ENCODE results near the gene PLXNA4. TPM values are rescaled to one million over a fixed set of nuclear protein-coding genes. Genes with fewer than 3 reads are reported as not detected.

Gene PLXNA4
- total RNA-seq, 1 donor from 2014 or later: 2.1 TPM

DNA sequence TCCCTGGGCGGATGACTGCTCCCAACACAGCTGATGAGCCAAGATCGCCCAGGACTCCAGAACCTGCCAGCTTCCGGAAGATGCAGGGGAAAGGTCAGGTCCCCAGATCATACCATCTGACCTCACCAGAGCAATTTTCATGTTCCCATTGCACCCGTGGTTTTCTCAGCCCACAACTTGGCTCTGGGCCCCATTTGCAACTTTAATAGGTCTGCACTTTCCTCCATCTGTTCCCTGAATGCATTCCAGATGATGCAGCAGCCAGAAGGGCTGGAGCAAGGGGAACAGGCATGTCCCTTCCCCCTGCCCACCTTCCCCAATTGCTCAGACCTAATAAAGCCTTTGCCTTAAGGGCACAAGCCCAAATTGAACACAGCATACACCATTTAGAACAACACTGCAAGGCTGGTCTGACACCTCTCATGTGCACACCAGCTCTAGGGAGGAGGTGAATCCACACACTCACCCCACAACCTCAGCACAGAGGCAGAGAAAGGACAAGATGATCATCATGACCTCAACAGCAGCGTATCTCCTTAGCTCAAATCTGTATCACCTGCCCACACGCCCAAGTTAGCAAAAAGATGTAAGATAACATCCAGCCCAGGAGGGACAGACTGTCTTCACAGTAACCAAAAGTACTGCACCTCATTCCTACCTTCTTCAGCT lies 87.5 kb downstream of the PLXNA4 start:
- H3K9ac ChIP-seq (ENCODE audit: low read depth in 1 of 3, low read length in 3 of 3): no peak overlapping the region
- H3K36me3 ChIP-seq (ENCODE audit: control insufficient read depth in 3 of 3, insufficient read depth in 3 of 3, low read length in 3 of 3): peaks cover 0 to 2% (median 0%) of the 10 kb centered on the region in 3 donors
- peaks cover 0 to 5% (median 2%) of the 10 kb centered on the region in 3 donors for H3K4me1 ChIP-seq (ENCODE audit: control insufficient read depth in 3 of 3, insufficient read depth in 3 of 3, low read length in 3 of 3)
- H3K9me3 ChIP-seq (ENCODE audit: control insufficient read depth in 3 of 3, low read length in 3 of 3): no peaks in the 10 kb centered on the region
- peaks cover 0 to 15% (median 6%) of the 10 kb centered on the region in 3 donors for H3K27me3 ChIP-seq (ENCODE audit: control insufficient read depth in 3 of 3, insufficient read depth in 3 of 3, low read length in 3 of 3)
- H3K4me3 ChIP-seq (ENCODE audit: low read length in 3 of 3): no peak overlapping the region
- no peak overlapping the region for H3K27ac ChIP-seq (ENCODE audit: low read depth, low read length)

DNA sequence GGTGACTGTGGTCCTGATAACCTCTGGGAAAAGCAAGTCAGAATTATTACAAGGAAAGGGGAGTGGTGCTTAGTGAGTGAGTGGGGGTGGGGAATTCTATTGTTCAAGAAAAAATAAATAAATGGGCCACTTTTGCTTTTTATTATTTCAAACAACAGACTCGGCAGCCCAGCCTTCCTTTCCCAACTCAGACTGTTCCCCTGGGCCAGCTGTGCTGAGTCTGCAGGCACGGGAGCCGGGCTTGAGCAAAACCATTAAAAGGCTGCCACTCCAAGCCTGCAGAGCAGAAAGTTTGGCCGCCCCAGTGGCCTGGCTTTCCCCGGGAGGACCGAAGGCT lies 90.0 kb downstream of the PLXNA4 start:
- H3K9me3 ChIP-seq (ENCODE audit: control insufficient read depth in 3 of 3, low read length in 3 of 3): no peaks in the 10 kb centered on the region
- H3K36me3 ChIP-seq (ENCODE audit: control insufficient read depth in 3 of 3, insufficient read depth in 3 of 3, low read length in 3 of 3): peaks cover 0 to 2% (median 0%) of the 10 kb centered on the region in 3 donors
- peaks cover 0 to 5% (median 2%) of the 10 kb centered on the region in 3 donors for H3K4me1 ChIP-seq (ENCODE audit: control insufficient read depth in 3 of 3, insufficient read depth in 3 of 3, low read length in 3 of 3)
- no peak overlapping the region for H3K9ac ChIP-seq (ENCODE audit: low read depth in 1 of 3, low read length in 3 of 3)
- no peak overlapping the region for H3K4me3 ChIP-seq (ENCODE audit: low read length in 3 of 3)
- H3K27ac ChIP-seq (ENCODE audit: low read depth, low read length): no peak overlapping the region
- peaks cover 0 to 17% (median 6%) of the 10 kb centered on the region in 3 donors for H3K27me3 ChIP-seq (ENCODE audit: control insufficient read depth in 3 of 3, insufficient read depth in 3 of 3, low read length in 3 of 3)

DNA sequence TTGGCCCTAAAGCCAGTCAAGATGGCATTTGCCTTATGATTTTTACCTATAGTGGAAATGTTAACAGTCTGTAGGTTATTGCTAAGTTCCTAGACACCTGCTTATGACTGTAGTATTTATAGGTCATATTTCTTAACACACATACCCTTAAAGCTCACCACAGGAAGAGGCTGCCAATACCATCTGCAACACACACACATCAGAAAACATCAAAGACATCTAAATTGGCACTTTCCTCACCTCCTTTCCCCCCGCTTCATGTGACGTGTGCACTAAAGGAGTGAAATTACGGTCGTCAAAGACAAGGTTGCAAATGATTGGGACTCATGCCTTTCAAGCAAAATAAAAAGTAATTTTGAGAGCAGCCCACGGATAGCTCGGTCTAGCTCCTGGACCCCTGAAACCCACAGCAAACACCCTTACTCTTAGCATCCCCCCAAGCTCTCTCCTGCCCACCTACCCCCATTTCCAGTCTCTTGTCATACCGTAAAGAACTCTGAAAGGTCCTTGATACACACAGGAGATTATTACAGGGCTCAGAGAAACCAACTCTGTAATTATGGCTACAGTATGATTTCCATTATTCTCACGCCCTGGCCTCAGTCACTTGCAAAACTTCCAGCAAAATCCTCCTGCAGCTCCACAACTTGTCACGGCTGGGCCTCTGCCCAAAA lies 90.5 kb downstream of the PLXNA4 start:
- Histone ChIP-seq H3K9me3 (ENCODE audit: control insufficient read depth in 3 of 3, low read length in 3 of 3) (no peaks in the 10 kb centered on the region), H3K4me1 (ENCODE audit: control insufficient read depth in 3 of 3, insufficient read depth in 3 of 3, low read length in 3 of 3) (peaks cover 0 to 5% (median 2%) of the 10 kb centered on the region in 3 donors), H3K4me3 (ENCODE audit: low read length in 3 of 3) (no peak overlapping the region), H3K9ac (ENCODE audit: low read depth in 1 of 3, low read length in 3 of 3) (no peak overlapping the region), H3K27ac (ENCODE audit: low read depth, low read length) (no peak overlapping the region), H3K36me3 (ENCODE audit: control insufficient read depth in 3 of 3, insufficient read depth in 3 of 3, low read length in 3 of 3) (peaks cover 0 to 2% (median 0%) of the 10 kb centered on the region in 3 donors), H3K27me3 (ENCODE audit: control insufficient read depth in 3 of 3, insufficient read depth in 3 of 3, low read length in 3 of 3) (peaks cover 0 to 17% (median 6%) of the 10 kb centered on the region in 3 donors)

DNA sequence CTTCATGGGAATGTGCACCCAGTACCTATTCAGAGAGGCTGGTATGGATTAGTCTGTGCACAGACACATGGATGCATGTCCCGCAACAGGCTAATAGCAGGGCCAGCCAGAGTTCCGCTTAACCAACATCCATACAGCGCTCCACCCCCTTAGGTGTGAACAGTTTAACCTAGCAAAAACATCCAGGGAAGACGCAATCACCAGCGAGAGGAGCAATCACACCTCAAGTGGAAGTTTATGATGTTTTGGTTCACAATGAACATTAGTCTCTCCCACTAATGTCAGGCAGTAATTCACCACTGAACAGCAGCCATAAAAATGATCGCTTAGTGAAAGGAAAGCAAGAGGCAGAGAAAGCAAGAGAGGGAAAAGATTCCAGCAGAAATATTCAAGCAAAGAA lies 91.1 kb downstream of the PLXNA4 start:
- no peak overlapping the region for H3K27ac ChIP-seq (ENCODE audit: low read depth, low read length)
- H3K4me1 ChIP-seq (ENCODE audit: control insufficient read depth in 3 of 3, insufficient read depth in 3 of 3, low read length in 3 of 3): peaks cover 0 to 5% (median 2%) of the 10 kb centered on the region in 3 donors
- H3K9me3 ChIP-seq (ENCODE audit: control insufficient read depth in 3 of 3, low read length in 3 of 3): no peaks in the 10 kb centered on the region
- H3K36me3 ChIP-seq (ENCODE audit: control insufficient read depth in 3 of 3, insufficient read depth in 3 of 3, low read length in 3 of 3): peaks cover 0 to 2% (median 0%) of the 10 kb centered on the region in 3 donors
- H3K4me3 ChIP-seq (ENCODE audit: low read length in 3 of 3): no peak overlapping the region
- no peak overlapping the region for H3K9ac ChIP-seq (ENCODE audit: low read depth in 1 of 3, low read length in 3 of 3)
- H3K27me3 ChIP-seq (ENCODE audit: control insufficient read depth in 3 of 3, insufficient read depth in 3 of 3, low read length in 3 of 3): peaks cover 0 to 17% (median 6%) of the 10 kb centered on the region in 3 donors

DNA sequence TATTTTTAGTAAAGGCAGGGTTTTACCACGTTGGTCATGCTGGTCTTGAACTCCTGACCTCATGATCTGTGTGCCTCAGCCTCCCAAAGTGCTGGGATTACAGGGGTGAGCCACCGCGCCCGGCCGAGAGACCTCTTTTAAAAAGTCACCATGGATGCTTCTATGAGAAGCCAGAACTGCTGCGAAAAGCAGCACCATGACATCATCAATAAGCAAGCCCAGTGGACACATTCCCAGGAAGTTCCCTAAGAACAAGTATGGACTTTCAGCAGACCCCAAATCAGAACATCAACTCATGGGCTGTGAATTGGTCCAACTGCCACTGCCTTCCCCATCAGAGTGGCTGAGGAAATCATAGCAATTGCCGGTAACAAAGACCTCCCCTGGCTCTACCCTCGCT lies 93.4 kb downstream of the PLXNA4 start:
- Histone ChIP-seq H3K9me3 (ENCODE audit: control insufficient read depth in 3 of 3, low read length in 3 of 3) (no peaks in the 10 kb centered on the region), H3K4me3 (ENCODE audit: low read length in 3 of 3) (no peak overlapping the region), H3K36me3 (ENCODE audit: control insufficient read depth in 3 of 3, insufficient read depth in 3 of 3, low read length in 3 of 3) (no peaks in the 10 kb centered on the region), H3K27ac (ENCODE audit: low read depth, low read length) (no peak overlapping the region), H3K9ac (ENCODE audit: low read depth in 1 of 3, low read length in 3 of 3) (no peak overlapping the region), H3K27me3 (ENCODE audit: control insufficient read depth in 3 of 3, insufficient read depth in 3 of 3, low read length in 3 of 3) (peaks cover 0 to 13% (median 0%) of the 10 kb centered on the region in 3 donors), H3K4me1 (ENCODE audit: control insufficient read depth in 3 of 3, insufficient read depth in 3 of 3, low read length in 3 of 3) (peaks cover 0 to 2% (median 0%) of the 10 kb centered on the region in 3 donors)

DNA sequence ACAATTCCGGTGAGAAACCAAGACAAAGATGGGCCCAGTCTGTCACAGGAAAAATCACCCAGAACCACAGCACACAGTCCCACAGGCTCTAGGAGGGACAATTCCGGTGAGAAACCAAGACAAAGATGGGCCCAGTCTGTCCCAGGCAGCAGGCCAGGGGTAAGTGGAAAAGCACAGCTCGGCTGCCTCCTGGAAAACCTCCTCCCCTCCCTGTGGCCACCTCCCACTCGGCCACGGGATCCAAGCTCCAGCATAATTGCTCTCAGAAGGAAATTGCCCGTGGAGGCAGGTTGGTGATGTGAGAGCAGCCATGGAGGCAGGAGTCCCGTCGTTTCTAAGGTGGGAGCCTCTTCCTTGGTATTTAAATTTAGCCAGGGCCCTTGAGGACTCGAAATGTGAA lies 95.7 kb downstream of the PLXNA4 start:
- no peak overlapping the region for H3K27ac ChIP-seq (ENCODE audit: low read depth, low read length)
- peaks cover 0 to 5% (median 0%) of the 10 kb centered on the region in 3 donors for H3K27me3 ChIP-seq (ENCODE audit: control insufficient read depth in 3 of 3, insufficient read depth in 3 of 3, low read length in 3 of 3)
- H3K36me3 ChIP-seq (ENCODE audit: control insufficient read depth in 3 of 3, insufficient read depth in 3 of 3, low read length in 3 of 3): no peaks in the 10 kb centered on the region

DNA sequence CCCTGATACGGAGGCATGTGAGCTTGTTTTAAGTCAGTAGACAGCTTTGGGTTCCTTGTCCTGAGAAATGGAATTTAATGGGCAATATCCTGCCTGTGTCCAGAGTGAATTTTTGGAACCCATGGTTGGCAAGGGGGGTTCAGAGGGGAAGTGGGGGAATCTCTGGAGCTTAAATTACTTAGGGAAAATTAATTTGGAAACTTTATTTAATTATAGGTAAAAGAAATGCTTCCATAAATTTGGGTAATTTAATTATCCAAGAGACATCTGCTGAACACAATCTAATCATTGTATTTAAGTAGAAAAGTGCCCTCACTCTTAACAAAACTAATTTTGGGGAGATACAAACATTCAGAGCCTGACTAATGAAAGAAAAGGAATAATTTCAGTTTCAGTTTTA lies 99.7 kb downstream of the PLXNA4 start:
- H3K4me1 ChIP-seq (ENCODE audit: control insufficient read depth in 3 of 3, insufficient read depth in 3 of 3, low read length in 3 of 3): peaks cover 10 to 16% (median 12%) of the 10 kb centered on the region in 3 donors

More for the DNA sequence above, 95.7 kb downstream of the PLXNA4 start:
- Histone ChIP-seq H3K9me3 (ENCODE audit: control insufficient read depth in 3 of 3, low read length in 3 of 3) (no peaks in the 10 kb centered on the region), H3K9ac (ENCODE audit: low read depth in 1 of 3, low read length in 3 of 3) (no peak overlapping the region), H3K4me3 (ENCODE audit: low read length in 3 of 3) (no peak overlapping the region), H3K4me1 (ENCODE audit: control insufficient read depth in 3 of 3, insufficient read depth in 3 of 3, low read length in 3 of 3) (no peaks in the 10 kb centered on the region)

DNA sequence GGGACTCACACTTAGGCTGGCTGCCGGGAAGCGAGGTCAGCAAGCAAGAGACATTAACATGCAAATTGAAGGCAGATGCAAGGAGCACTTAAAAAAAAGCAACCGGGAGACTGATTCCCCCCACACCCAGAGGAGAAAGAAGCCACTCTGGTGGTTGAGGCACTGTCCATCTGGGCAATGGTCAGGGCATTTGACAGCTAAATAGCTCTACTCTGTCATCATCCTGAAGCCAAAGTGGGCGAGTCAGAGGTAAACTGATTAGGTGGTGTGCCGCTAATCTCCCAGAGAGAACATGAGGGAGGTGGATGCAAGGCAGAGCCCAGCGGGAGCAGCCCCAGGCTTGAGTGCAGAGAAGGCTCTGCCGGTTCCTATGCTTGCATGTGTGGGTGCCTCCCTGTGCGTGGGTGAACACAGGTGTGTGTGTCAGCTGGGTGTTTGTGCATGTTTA lies 100.6 kb downstream of the PLXNA4 start:
- H3K9ac ChIP-seq (ENCODE audit: low read depth in 1 of 3, low read length in 3 of 3): no peak overlapping the region
- H3K4me3 ChIP-seq (ENCODE audit: low read length in 3 of 3): no peak overlapping the region
- H3K36me3 ChIP-seq (ENCODE audit: control insufficient read depth in 3 of 3, insufficient read depth in 3 of 3, low read length in 3 of 3): no peaks in the 10 kb centered on the region
- no peaks in the 10 kb centered on the region for H3K9me3 ChIP-seq (ENCODE audit: control insufficient read depth in 3 of 3, low read length in 3 of 3)
- H3K27ac ChIP-seq (ENCODE audit: low read depth, low read length): no peak overlapping the region
- H3K4me1 ChIP-seq (ENCODE audit: control insufficient read depth in 3 of 3, insufficient read depth in 3 of 3, low read length in 3 of 3): peaks cover 10 to 20% (median 12%) of the 10 kb centered on the region in 3 donors
- no peaks in the 10 kb centered on the region for H3K27me3 ChIP-seq (ENCODE audit: control insufficient read depth in 3 of 3, insufficient read depth in 3 of 3, low read length in 3 of 3)

More for the DNA sequence above, 99.7 kb downstream of the PLXNA4 start:
- no peak overlapping the region for H3K9ac ChIP-seq (ENCODE audit: low read depth in 1 of 3, low read length in 3 of 3)
- no peaks in the 10 kb centered on the region for H3K36me3 ChIP-seq (ENCODE audit: control insufficient read depth in 3 of 3, insufficient read depth in 3 of 3, low read length in 3 of 3)
- H3K27me3 ChIP-seq (ENCODE audit: control insufficient read depth in 3 of 3, insufficient read depth in 3 of 3, low read length in 3 of 3): no peaks in the 10 kb centered on the region
- no peak overlapping the region for H3K4me3 ChIP-seq (ENCODE audit: low read length in 3 of 3)
- H3K9me3 ChIP-seq (ENCODE audit: control insufficient read depth in 3 of 3, low read length in 3 of 3): no peaks in the 10 kb centered on the region
- H3K27ac ChIP-seq (ENCODE audit: low read depth, low read length): no peak overlapping the region

DNA sequence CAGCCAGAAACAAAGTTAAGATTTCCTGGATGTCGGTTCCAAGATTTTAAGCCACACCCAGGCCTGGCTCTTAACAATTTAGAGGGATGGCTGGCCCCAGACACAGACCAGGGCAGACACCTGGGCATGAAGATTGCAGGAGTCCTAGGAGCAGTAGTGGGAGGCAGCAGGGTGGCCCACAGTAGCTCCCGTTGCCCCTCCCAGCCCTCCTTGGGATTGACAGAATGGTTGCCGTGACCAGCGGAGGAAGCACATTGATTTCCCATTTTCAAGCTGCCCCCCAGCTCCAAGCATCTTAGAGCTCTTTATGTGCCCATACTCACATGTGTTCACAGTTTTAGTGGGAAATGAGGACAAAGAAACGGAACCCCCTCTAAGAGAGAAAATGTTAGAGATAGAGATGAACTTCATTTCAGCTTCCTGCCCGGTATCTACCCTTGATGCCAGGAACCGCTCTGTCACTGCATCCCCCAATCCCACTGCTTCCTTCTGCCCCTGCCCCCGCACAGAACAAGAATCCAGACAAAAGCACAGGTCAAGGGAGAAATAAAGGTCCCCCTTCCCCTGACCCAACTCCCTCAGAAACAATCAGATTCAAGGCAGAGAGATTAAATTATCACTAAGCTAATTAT lies 101.1 kb downstream of the PLXNA4 start:
- H3K9me3 ChIP-seq (ENCODE audit: control insufficient read depth in 3 of 3, low read length in 3 of 3): no peaks in the 10 kb centered on the region
- H3K4me1 ChIP-seq (ENCODE audit: control insufficient read depth in 3 of 3, insufficient read depth in 3 of 3, low read length in 3 of 3): peaks cover 10 to 20% (median 12%) of the 10 kb centered on the region in 3 donors
- H3K4me3 ChIP-seq (ENCODE audit: low read length in 3 of 3): no peak overlapping the region
- H3K27ac ChIP-seq (ENCODE audit: low read depth, low read length): no peak overlapping the region
- H3K9ac ChIP-seq (ENCODE audit: low read depth in 1 of 3, low read length in 3 of 3): no peak overlapping the region
- no peaks in the 10 kb centered on the region for H3K27me3 ChIP-seq (ENCODE audit: control insufficient read depth in 3 of 3, insufficient read depth in 3 of 3, low read length in 3 of 3)
- no peaks in the 10 kb centered on the region for H3K36me3 ChIP-seq (ENCODE audit: control insufficient read depth in 3 of 3, insufficient read depth in 3 of 3, low read length in 3 of 3)

Data from skeletal muscle tissue (tissue), 4 donors.